Smooth muscle cell (in vitro differentiated cells): ENCODE data around the gene GRSF1. TPM values are rescaled to one million over a fixed set of nuclear protein-coding genes. Genes with fewer than 3 reads are reported as not detected.
A peak's percentile ranks its signal among the peaks of the same experiment; 100 is the strongest.

ENCODE experiments used
- DNase-seq: peaks from one replicate; lab custom pipeline; 2025; ENCODE audit not compliant: unreplicated experiment; lab: John Stamatoyannopoulos, UW
- H2AFZ ChIP-seq: fragments of 200-600 bp; sonication (generic); 2 replicates; pipeline ENCODE4 v1.6.0; 2016; ENCODE audit warnings: antibody characterized with exemption, low read depth, mild to moderate bottlenecking
- H3F3A ChIP-seq: fragments of 200-600 bp; sonication (generic); 2 replicates; pipeline ENCODE4 v1.6.0; 2017; ENCODE audit warnings: antibody characterized with exemption, low read depth
- H3K27ac ChIP-seq: fragments of 200-600 bp; sonication (generic); 2 replicates; pipeline ENCODE4 v1.5.1; 2016; ENCODE audit warnings: low read depth, mild to moderate bottlenecking
- H3K27me3 ChIP-seq: fragments of 200-600 bp; sonication (generic); 2 replicates; pipeline ENCODE4 v1.6.1; 2016; ENCODE audit warnings: low read depth, mild to moderate bottlenecking
- H3K36me3 ChIP-seq: fragments of 200-600 bp; sonication (generic); 2 replicates; pipeline ENCODE4 v1.5.1; 2016; ENCODE audit warnings: low read depth
- H3K4me1 ChIP-seq: fragments of 200-600 bp; sonication (generic); 2 replicates; pipeline ENCODE4 v1.5.1; 2016; ENCODE audit warnings: low read depth
- H3K4me2 ChIP-seq: fragments of 200-600 bp; sonication (generic); 2 replicates; pipeline ENCODE4 v1.6.0; 2016; ENCODE audit warnings: mild to moderate bottlenecking
- H3K4me3 ChIP-seq: fragments of 200-600 bp; sonication (generic); 2 replicates; pipeline ENCODE4 v1.5.1; 2016; ENCODE audit warnings: mild to moderate bottlenecking
- H3K79me2 ChIP-seq: fragments of 200-600 bp; sonication (generic); 2 replicates; pipeline ENCODE4 v1.6.0; 2016; ENCODE audit warnings: low read depth, mild to moderate bottlenecking
- H3K9ac ChIP-seq: fragments of 200-600 bp; sonication (generic); 2 replicates; pipeline ENCODE4 v1.6.0; 2016; ENCODE audit warnings: low read depth
- H3K9me3 ChIP-seq: fragments of 200-600 bp; sonication (generic); replicated peaks from 2 replicates; pipeline ENCODE4 v1.5.1; 2016; ENCODE audit warnings: low read depth
- H4K20me1 ChIP-seq: fragments of 200-600 bp; sonication (generic); 2 replicates; pipeline ENCODE4 v1.6.0; 2016; ENCODE audit warnings: low read depth
- WGBS: methylation state at CpG from one replicate; pipeline ENCODE4 v1.1.7; 2016; ENCODE audit warnings: low lambda C conversion rate; 5-methylcytosine and 5-hydroxymethylcytosine counted together
- polyA plus RNA-seq: library from polyadenylated mRNA; unstranded; fragments of >200 nt; fragmentation: Nextera tagmentation; extraction: Ambion mirVana; gene quantifications from 2 replicates; pipeline ENCODE4 v1.2.1, GENCODE V29; 2016
- total RNA-seq: library from RNA; depleted of rRNA; stranded (reverse); fragments of >200 nt; gene quantifications from 2 replicates; pipeline ENCODE4 v1.2.3, GENCODE V29; 2014
- TF ChIP-seq, protein P1 (sequence below): fragments of 200-600 bp; sonication (generic); IDR thresholded peaks from 2 replicates; pipeline ENCODE4 v1.5.1; 2017; ENCODE audit warnings: borderline replicate concordance, mild to moderate bottlenecking, antibody characterized with exemption; ENCODE audit not compliant: insufficient read depth, poor library complexity, severe bottlenecking

The GRSF1 gene
- total and polyA plus RNA-seq, 2 experiments from 2014 or later, result 105 to 109 TPM

DNA sequence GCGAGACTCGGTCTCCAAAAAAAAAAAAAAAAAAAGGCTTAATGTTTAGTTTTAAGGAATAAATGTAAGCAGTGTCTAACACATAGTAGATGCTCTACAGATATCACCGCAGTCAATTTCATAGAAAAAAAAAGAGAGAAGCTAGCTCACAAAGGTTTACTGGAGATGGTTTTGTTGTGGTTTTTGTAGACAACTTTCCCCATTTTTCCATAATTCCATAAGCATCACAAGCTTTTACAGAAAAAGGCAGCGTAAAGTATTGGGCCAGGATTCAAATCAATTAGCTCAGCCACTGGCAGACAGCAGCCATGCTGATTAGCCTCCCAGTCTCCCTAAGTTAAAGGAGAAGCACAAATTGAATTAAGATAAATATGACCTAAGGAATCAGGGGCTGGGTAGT lies 1.5 kb downstream of the GRSF1 start:
- peaks cover 9% of the 10 kb centered on the region for H3K4me1 ChIP-seq
- H3K9ac ChIP-seq, result peak overlapping the region; percentile 87
- H3K27me3 ChIP-seq, result no peaks in the 10 kb centered on the region
- peaks cover 13% of the 10 kb centered on the region for H3F3A ChIP-seq
- H3K4me2 ChIP-seq, result peak overlapping the region; percentile 100
- H3K79me2 ChIP-seq, result peaks cover 55% of the 10 kb centered on the region
- peak overlapping the region; percentile 68 for H3K4me3 ChIP-seq
- no peak for DNase-seq
- H3K27ac ChIP-seq, result peak overlapping the region; percentile 82
- TF ChIP-seq, protein P1, sequence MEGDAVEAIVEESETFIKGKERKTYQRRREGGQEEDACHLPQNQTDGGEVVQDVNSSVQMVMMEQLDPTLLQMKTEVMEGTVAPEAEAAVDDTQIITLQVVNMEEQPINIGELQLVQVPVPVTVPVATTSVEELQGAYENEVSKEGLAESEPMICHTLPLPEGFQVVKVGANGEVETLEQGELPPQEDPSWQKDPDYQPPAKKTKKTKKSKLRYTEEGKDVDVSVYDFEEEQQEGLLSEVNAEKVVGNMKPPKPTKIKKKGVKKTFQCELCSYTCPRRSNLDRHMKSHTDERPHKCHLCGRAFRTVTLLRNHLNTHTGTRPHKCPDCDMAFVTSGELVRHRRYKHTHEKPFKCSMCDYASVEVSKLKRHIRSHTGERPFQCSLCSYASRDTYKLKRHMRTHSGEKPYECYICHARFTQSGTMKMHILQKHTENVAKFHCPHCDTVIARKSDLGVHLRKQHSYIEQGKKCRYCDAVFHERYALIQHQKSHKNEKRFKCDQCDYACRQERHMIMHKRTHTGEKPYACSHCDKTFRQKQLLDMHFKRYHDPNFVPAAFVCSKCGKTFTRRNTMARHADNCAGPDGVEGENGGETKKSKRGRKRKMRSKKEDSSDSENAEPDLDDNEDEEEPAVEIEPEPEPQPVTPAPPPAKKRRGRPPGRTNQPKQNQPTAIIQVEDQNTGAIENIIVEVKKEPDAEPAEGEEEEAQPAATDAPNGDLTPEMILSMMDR, result no peak
- peak overlapping the region; percentile 30 for H2AFZ ChIP-seq
- under 1% methylated on average over 4 of the region's 4 CpGs for WGBS
- peaks cover 54% of the 10 kb centered on the region for H4K20me1 ChIP-seq
- H3K9me3 ChIP-seq, result no peaks in the 10 kb centered on the region
- peaks cover 5% of the 10 kb centered on the region for H3K36me3 ChIP-seq

DNA sequence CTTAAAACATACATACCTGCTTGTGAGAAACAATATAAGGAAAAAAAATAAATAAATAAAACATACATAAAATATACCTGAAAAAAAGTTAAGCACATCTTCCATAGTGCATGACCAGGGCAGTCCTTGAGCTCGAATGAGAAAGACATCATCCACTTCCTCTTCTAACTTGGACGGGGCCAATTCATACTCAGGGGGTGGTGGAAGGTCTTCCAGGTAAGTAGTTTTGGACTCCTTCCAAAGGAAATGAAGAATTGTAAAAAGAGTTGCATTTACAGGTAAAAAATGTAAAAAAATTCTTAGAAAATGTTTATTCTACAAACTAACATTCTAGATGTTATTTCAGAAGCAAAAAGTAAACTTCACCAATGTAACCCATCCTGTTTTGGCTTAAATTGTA lies 3.6 kb downstream of the GRSF1 start:
- peak overlapping the region; percentile 42 for H3K27ac ChIP-seq
- H3F3A ChIP-seq, result peaks cover 13% of the 10 kb centered on the region
- no peak overlapping the region for H2AFZ ChIP-seq

DNA sequence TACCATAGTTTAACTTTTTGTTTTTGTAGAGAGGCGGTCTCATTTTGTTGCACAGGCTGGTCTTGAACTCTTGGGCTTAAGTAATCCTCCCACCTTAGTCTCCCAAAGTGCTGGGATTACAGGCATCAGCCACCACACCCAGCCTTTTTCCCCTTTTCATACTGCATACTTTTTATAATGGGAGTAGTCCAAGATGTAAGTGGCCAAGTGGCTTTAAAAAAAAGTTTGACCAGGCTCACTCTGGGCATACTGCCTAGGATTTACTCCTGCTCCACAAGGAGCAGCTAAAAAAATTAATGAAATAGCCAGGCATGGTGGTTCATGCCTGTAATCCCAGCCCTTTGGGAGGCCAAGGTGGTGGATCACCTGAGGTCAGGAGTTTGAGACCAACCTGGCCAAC lies 6.0 kb downstream of the GRSF1 start:
- H3K79me2 ChIP-seq, result peaks cover 74% of the 10 kb centered on the region
- no peaks in the 10 kb centered on the region for H3K9me3 ChIP-seq
- 96% methylated on average over 1 of the region's 1 CpG for WGBS
- no peaks in the 10 kb centered on the region for H3K27me3 ChIP-seq
- no peak overlapping the region for H3K9ac ChIP-seq
- H3K4me3 ChIP-seq, result no peak overlapping the region
- no peak overlapping the region for H2AFZ ChIP-seq
- peaks cover 87% of the 10 kb centered on the region for H4K20me1 ChIP-seq
- H3F3A ChIP-seq, result peaks cover 4% of the 10 kb centered on the region
- H3K27ac ChIP-seq, result no peak overlapping the region
- H3K4me2 ChIP-seq, result no peak overlapping the region
- peaks cover 14% of the 10 kb centered on the region for H3K36me3 ChIP-seq
- no peak for DNase-seq
- H3K4me1 ChIP-seq, result peaks cover 9% of the 10 kb centered on the region
- TF ChIP-seq, protein P1, result no peak

More for the DNA sequence above, 3.6 kb downstream of the GRSF1 start:
- Histone ChIP-seq H3K27me3 (no peaks in the 10 kb centered on the region), H3K4me3 (no peak overlapping the region), H3K9ac (no peak overlapping the region), H3K4me2 (peak overlapping the region; percentile 100), H3K79me2 (peaks cover 71% of the 10 kb centered on the region), H3K9me3 (no peaks in the 10 kb centered on the region), H3K36me3 (peaks cover 8% of the 10 kb centered on the region), H3K4me1 (peaks cover 9% of the 10 kb centered on the region), H4K20me1 (peaks cover 70% of the 10 kb centered on the region)
- 96% methylated on average over 2 of the region's 2 CpGs for WGBS
- DNase-seq, result no peak
- TF ChIP-seq, protein P1, result no peak

DNA sequence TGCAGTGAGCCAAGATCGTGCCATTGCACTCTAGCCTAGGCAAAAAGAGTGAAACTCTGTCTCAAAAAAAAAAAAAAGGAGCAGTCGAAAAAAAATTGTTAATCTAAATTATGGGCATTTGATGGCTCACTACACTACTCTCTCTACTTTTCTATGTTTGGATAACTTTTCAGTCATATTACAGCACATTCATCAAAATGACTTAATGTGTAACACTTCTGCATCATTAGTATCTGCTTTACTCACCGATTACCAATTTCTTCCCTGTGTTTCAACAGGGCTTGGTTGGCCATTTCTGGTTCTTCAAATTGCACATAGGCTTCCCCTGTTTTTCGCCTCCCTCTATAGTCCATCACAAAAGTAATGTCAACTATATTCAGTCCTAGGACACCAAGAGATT lies 8.4 kb downstream of the GRSF1 start:
- peaks cover 26% of the 10 kb centered on the region for H3K36me3 ChIP-seq
- H4K20me1 ChIP-seq, result peaks cover 81% of the 10 kb centered on the region
- TF ChIP-seq, protein P1, result no peak
- H3K9me3 ChIP-seq, result no peaks in the 10 kb centered on the region
- no peak overlapping the region for H3K4me2 ChIP-seq
- no peak overlapping the region for H3K4me3 ChIP-seq
- peaks cover 54% of the 10 kb centered on the region for H3K79me2 ChIP-seq
- no peaks in the 10 kb centered on the region for H3K27me3 ChIP-seq
- no peak overlapping the region for H3K27ac ChIP-seq
- DNase-seq, result no peak
- no peaks in the 10 kb centered on the region for H3K4me1 ChIP-seq
- 99% methylated on average over 4 of the region's 4 CpGs for WGBS
- H3F3A ChIP-seq, result no peaks in the 10 kb centered on the region
- no peak overlapping the region for H2AFZ ChIP-seq
- no peak overlapping the region for H3K9ac ChIP-seq
